Astrocyte (in vitro differentiated cells and primary cell): ENCODE data around the gene DCBLD1. TPM values are rescaled to one million over a fixed set of nuclear protein-coding genes. Genes with fewer than 3 reads are reported as not detected.

ENCODE experiments used
- DNase-seq: peaks from one replicate; pipeline ENCODE4 v3.0.0-alpha.2; 2010; ENCODE audit warnings: low read depth
- FAIRE-seq: peaks from 2 replicates; lab custom pipeline; 2011; peaks lifted over from hg19 to GRCh38; lab: Jason Lieb, UNC
- H2AFZ ChIP-seq: 2 replicates; pipeline ENCODE4 v1.6.0; 2012; ENCODE audit warnings: low read depth, low read length, inconsistent platforms
- H3K27ac ChIP-seq: 2 replicates; pipeline ENCODE4 v1.5.1; 2011; ENCODE audit warnings: low read depth, low read length, inconsistent platforms
- H3K27me3 ChIP-seq: 2 replicates; pipeline ENCODE4 v1.6.0; 2011; ENCODE audit warnings: low read length, inconsistent platforms; ENCODE audit not compliant: insufficient read depth
- H3K36me3 ChIP-seq: 2 replicates; pipeline ENCODE4 v1.5.1; 2011; ENCODE audit warnings: low read length, inconsistent platforms; ENCODE audit not compliant: insufficient read depth
- H3K4me1 ChIP-seq: 2 replicates; pipeline ENCODE4 v1.5.1; 2011; ENCODE audit warnings: low read length, inconsistent platforms; ENCODE audit not compliant: insufficient read depth
- H3K4me2 ChIP-seq: 2 replicates; pipeline ENCODE4 v1.6.0; 2012; ENCODE audit warnings: low read length, inconsistent platforms
- H3K4me3 ChIP-seq: 2 replicates; pipeline ENCODE4 v1.5.1; 2011; ENCODE audit warnings: low read depth, mild to moderate bottlenecking, low read length, inconsistent platforms; ENCODE audit not compliant: insufficient read depth
- H3K79me2 ChIP-seq: 2 replicates; pipeline ENCODE4 v1.6.0; 2012; ENCODE audit warnings: mild to moderate bottlenecking, low read length, inconsistent platforms; ENCODE audit not compliant: insufficient read depth
- H3K9ac ChIP-seq: 2 replicates; pipeline ENCODE4 v1.6.0; 2012; ENCODE audit warnings: mild to moderate bottlenecking, low read length, inconsistent platforms
- H3K9me3 ChIP-seq: 2 replicates; pipeline ENCODE4 v1.5.1; 2012; ENCODE audit warnings: low read depth, mild to moderate bottlenecking, low read length, inconsistent platforms; ENCODE audit not compliant: insufficient read depth
- H4K20me1 ChIP-seq: 2 replicates; pipeline ENCODE4 v1.6.0; 2012; ENCODE audit warnings: low read length, inconsistent platforms; ENCODE audit not compliant: insufficient read depth
- H3K27ac Mint-ChIP-seq: one replicate; pipeline ENCODE4 v1.8.0; 2021; ENCODE audit warnings: mild to moderate bottlenecking, mixed read lengths; ENCODE audit not compliant: unreplicated experiment
- H3K27me3 Mint-ChIP-seq: one replicate; pipeline ENCODE4 v1.8.0; 2021; ENCODE audit warnings: low read depth, mixed read lengths; ENCODE audit not compliant: unreplicated experiment
- H3K36me3 Mint-ChIP-seq: one replicate; pipeline ENCODE4 v1.8.0; 2021; ENCODE audit warnings: low read depth, mixed read lengths; ENCODE audit not compliant: unreplicated experiment
- H3K4me1 Mint-ChIP-seq: one replicate; pipeline ENCODE4 v1.8.0; 2021; ENCODE audit warnings: low read depth, mixed read lengths; ENCODE audit not compliant: unreplicated experiment
- H3K4me3 Mint-ChIP-seq: one replicate; pipeline ENCODE4 v1.8.0; 2021; ENCODE audit warnings: mild to moderate bottlenecking, moderate library complexity, mixed read lengths; ENCODE audit not compliant: unreplicated experiment
- H3K9me3 Mint-ChIP-seq: one replicate; pipeline ENCODE4 v1.8.0; 2021; ENCODE audit warnings: mild to moderate bottlenecking, mixed read lengths; ENCODE audit not compliant: unreplicated experiment
- CTCF ChIP-seq: IDR thresholded peaks from 2 replicates; pipeline ENCODE4 v1.5.1; 2011; ENCODE audit warnings: low read depth, mild to moderate bottlenecking, inconsistent platforms, low read length, moderate library complexity; ENCODE audit not compliant: insufficient read depth
- EZH2 ChIP-seq: IDR thresholded peaks from 2 replicates; pipeline ENCODE4 v1.6.1; 2012; ENCODE audit warnings: mild to moderate bottlenecking, low read length, inconsistent platforms; ENCODE audit not compliant: insufficient read depth
- total RNA-seq: library from RNA; stranded (reverse); gene quantifications from 2 replicates; pipeline ENCODE4 v1.2.1, GENCODE V29; 2021

Gene DCBLD1
- total RNA-seq, 1 donor from 2014 or later = 36.8 TPM

- Histone ChIP-seq H3K36me3 (peaks cover 15% of the 10 kb centered on the region), H2AFZ (no peak overlapping the region), H3K9ac (no peak overlapping the region), H3K9me3 (no peaks in the 10 kb centered on the region), H3K4me1 (peaks cover 17% of the 10 kb centered on the region), H3K4me3 (no peak overlapping the region), H3K27me3 (no peaks in the 10 kb centered on the region), H3K4me2 (no peak overlapping the region), H4K20me1 (no peaks in the 10 kb centered on the region), H3K79me2 (no peaks in the 10 kb centered on the region), H3K27ac (no peak overlapping the region)
- DNase-seq (no peak), FAIRE-seq (no peak)
- Mint-ChIP-seq H3K4me1 (peaks cover 19% of the 10 kb centered on the region), H3K27me3 (no peaks in the 10 kb centered on the region), H3K36me3 (no peaks in the 10 kb centered on the region), H3K27ac (no peak overlapping the region), H3K9me3 (no peaks in the 10 kb centered on the region), H3K4me3 (no peak overlapping the region)
- no peak for TF ChIP-seq EZH2
- TF ChIP-seq CTCF = no peak
These were observed 76.3 kb downstream of the DCBLD1 start for GRCh38 chr6:117558818-117559217.

GRCh38 chr6:117559299-117559698, 76.8 kb downstream of the DCBLD1 start:
- H3K9me3 ChIP-seq = no peaks in the 10 kb centered on the region
- no peak overlapping the region for H3K4me3 Mint-ChIP-seq
- peaks cover 17% of the 10 kb centered on the region for H3K4me1 ChIP-seq
- no peak overlapping the region for H3K27ac ChIP-seq
- no peak overlapping the region for H2AFZ ChIP-seq
- no peaks in the 10 kb centered on the region for H4K20me1 ChIP-seq
- TF ChIP-seq EZH2 (no peak), CTCF (no peak)
- no peak overlapping the region for H3K4me3 ChIP-seq
- FAIRE-seq (no peak), DNase-seq (no peak)
- H3K9me3 Mint-ChIP-seq = no peaks in the 10 kb centered on the region
- no peak overlapping the region for H3K27ac Mint-ChIP-seq
- H3K9ac ChIP-seq = no peak overlapping the region
- peaks cover 15% of the 10 kb centered on the region for H3K36me3 ChIP-seq
- H3K36me3 Mint-ChIP-seq = no peaks in the 10 kb centered on the region
- no peak overlapping the region for H3K4me2 ChIP-seq
- H3K79me2 ChIP-seq = peaks cover under 1% of the 10 kb centered on the region
- H3K27me3 Mint-ChIP-seq = no peaks in the 10 kb centered on the region
- H3K27me3 ChIP-seq = no peaks in the 10 kb centered on the region
- H3K4me1 Mint-ChIP-seq = peaks cover 19% of the 10 kb centered on the region

- Histone ChIP-seq H3K4me2 (peak overlapping the region; percentile 9), H3K4me3 (no peak overlapping the region), H4K20me1 (peaks cover 2% of the 10 kb centered on the region), H3K4me1 (peaks cover 10% of the 10 kb centered on the region), H3K27ac (peak overlapping the region; percentile 50), H3K9ac (no peak overlapping the region), H3K27me3 (no peaks in the 10 kb centered on the region), H2AFZ (no peak overlapping the region), H3K36me3 (peaks cover 31% of the 10 kb centered on the region), H3K9me3 (no peaks in the 10 kb centered on the region), H3K79me2 (peaks cover 8% of the 10 kb centered on the region)
- H3K27ac Mint-ChIP-seq = peak overlapping the region; percentile 31
- no peaks in the 10 kb centered on the region for H3K27me3 Mint-ChIP-seq
- H3K9me3 Mint-ChIP-seq = no peaks in the 10 kb centered on the region
- no peak for TF ChIP-seq EZH2
- TF ChIP-seq CTCF = no peak
- H3K4me1 Mint-ChIP-seq = peaks cover 8% of the 10 kb centered on the region
- no peaks in the 10 kb centered on the region for H3K36me3 Mint-ChIP-seq
- DNase-seq = peak; percentile 63
- FAIRE-seq = peak; percentile 45
- no peak overlapping the region for H3K4me3 Mint-ChIP-seq
These were observed 78.7 kb downstream of the DCBLD1 start for GRCh38 chr6:117561128-117561527.
